NCI-H82 treated with DMSO at 0.1 percent for 48 hours (cell line): ENCODE measurements around the gene HNF4A.
"Not testable (repeated sequence)": the region's sequence is repeated elsewhere in the genome, so short reads cannot be mapped to it uniquely, and the experiment has no call there.

Source experiments
- DNase-seq: peaks from one replicate; lab custom pipeline; 2025; ENCODE audit not compliant: unreplicated experiment; lab: John Stamatoyannopoulos, UW

HNF4A gene

GRCh38 chr20:44467289-44467883, 111.9 kb downstream of the HNF4A start:
- DNase-seq, result no peak

- no peak for DNase-seq
These were observed 112.7 kb downstream of the HNF4A start for GRCh38 chr20:44468044-44468782.

GRCh38 chr20:44470327-44470726, 114.8 kb downstream of the HNF4A start:
- DNase-seq, result no peak

GRCh38 chr20:44471481-44471882, 116.0 kb downstream of the HNF4A start:
- no peak for DNase-seq

GRCh38 chr20:44472283-44472682, 116.8 kb downstream of the HNF4A start:
- not testable (repeated sequence) for DNase-seq

- DNase-seq, result no peak
These were observed 119.8 kb downstream of the HNF4A start for GRCh38 chr20:44475372-44475693.

- peak; percentile 39 for DNase-seq
These were observed 120.4 kb downstream of the HNF4A start, which contains the start of gene TTPAL for GRCh38 chr20:44475694-44476560. TTPAL (plus strand) TSS chr20:44475874; CDS start chr20:44480000, 4,126 bp downstream.

- DNase-seq, result no peak
These were observed 121.7 kb downstream of the HNF4A start for GRCh38 chr20:44477151-44477550.

GRCh38 chr20:44478206-44478605, 122.7 kb downstream of the HNF4A start:
- no peak for DNase-seq

- no peak for DNase-seq
These were observed 124.1 kb downstream of the HNF4A start for GRCh38 chr20:44479643-44480042.

GRCh38 chr20:44480097-44480496, 124.6 kb downstream of the HNF4A start:
- DNase-seq, result no peak

GRCh38 chr20:44481719-44482416, 126.4 kb downstream of the HNF4A start:
- no peak for DNase-seq

- no peak for DNase-seq
These were observed 127.6 kb downstream of the HNF4A start for GRCh38 chr20:44483112-44483511.
